HG03025 (cell line): ENCODE data around the gene GIPC1.
"Not testable (repeated sequence)": the region's sequence is repeated elsewhere in the genome, so short reads cannot be mapped to it uniquely, and the experiment has no call there.

Experiments used
- ATAC-seq: cut with Tn5 transposase; IDR thresholded peaks from one replicate; pipeline ENCODE4 v1.9.1; 2021; ENCODE audit warnings: mild to moderate bottlenecking, moderate library complexity; ENCODE audit not compliant: unreplicated experiment, low FRiP score

Gene GIPC1

GRCh38 chr19:14496029-14496833 lies at the start of gene GIPC1:
TSS of gene GIPC1 (minus strand) at chr19:14496127. CDS start at chr19:14482976, 13,151 bp downstream.
- peak; percentile 75 for ATAC-seq

- no peak for ATAC-seq
These were observed 49.8 kb upstream of the GIPC1 start for GRCh38 chr19:14545716-14546082.

GRCh38 chr19:14544977-14545715 lies 49.2 kb upstream of the GIPC1 start:
- no peak for ATAC-seq

- no peak for ATAC-seq
These were observed 48.1 kb upstream of the GIPC1 start for GRCh38 chr19:14544047-14544446.

- no peak for ATAC-seq
These were observed 46.9 kb upstream of the GIPC1 start for GRCh38 chr19:14542711-14543328.

GRCh38 chr19:14541979-14542378 lies 46.1 kb upstream of the GIPC1 start:
- not testable (repeated sequence) for ATAC-seq

- no peak for ATAC-seq
These were observed 45.0 kb upstream of the GIPC1 start for GRCh38 chr19:14540741-14541525.

- no peak for ATAC-seq
These were observed 41.2 kb upstream of the GIPC1 start for GRCh38 chr19:14536926-14537692.

- ATAC-seq = no peak
These were observed 37.5 kb upstream of the GIPC1 start for GRCh38 chr19:14533450-14533849.

GRCh38 chr19:14530506-14530905 lies 34.6 kb upstream of the GIPC1 start:
- ATAC-seq = no peak

GRCh38 chr19:14530005-14530348 lies 34.0 kb upstream of the GIPC1 start:
- no peak for ATAC-seq

- ATAC-seq = peak; percentile 90
These were observed 33.5 kb upstream of the GIPC1 start, which contains the start of gene TECR for GRCh38 chr19:14529254-14530004. TSS of gene TECR (plus strand) at chr19:14529594. CDS start at chr19:14529697, 103 bp downstream.

GRCh38 chr19:14528419-14529253 lies 32.7 kb upstream of the GIPC1 start:
- peak; percentile 1 for ATAC-seq

- no peak for ATAC-seq
These were observed 30.5 kb upstream of the GIPC1 start for GRCh38 chr19:14526423-14526822.

- no peak for ATAC-seq
These were observed 29.8 kb upstream of the GIPC1 start for GRCh38 chr19:14525729-14526128.

- ATAC-seq = no peak
These were observed 24.6 kb upstream of the GIPC1 start for GRCh38 chr19:14520543-14520942.

GRCh38 chr19:14519860-14520407 lies 24.0 kb upstream of the GIPC1 start:
- ATAC-seq = no peak

GRCh38 chr19:14519245-14519859 lies 23.4 kb upstream of the GIPC1 start:
- ATAC-seq = no peak
